ENCODE data around the gene EXOC2.

DNA sequence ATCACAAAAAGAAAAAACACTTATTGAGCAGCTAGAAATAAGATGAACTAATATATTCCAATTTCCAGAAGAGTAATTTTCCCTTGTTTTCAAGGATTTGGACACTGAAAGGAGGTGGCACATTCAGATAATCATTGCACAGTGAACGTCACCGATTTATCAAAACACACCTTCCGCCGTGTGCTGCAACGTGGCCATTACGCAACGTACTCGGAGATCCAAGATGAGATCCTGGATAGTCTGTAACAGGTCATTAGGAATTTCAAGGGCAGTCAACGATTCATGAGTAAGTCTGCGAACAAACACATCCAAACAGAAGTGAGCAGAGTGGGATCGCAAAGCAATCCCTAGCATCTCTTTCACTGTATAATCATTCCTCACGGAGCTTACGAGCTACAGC, 129.1 kb downstream of the EXOC2 start:
- TF ChIP-seq, protein P1, sequence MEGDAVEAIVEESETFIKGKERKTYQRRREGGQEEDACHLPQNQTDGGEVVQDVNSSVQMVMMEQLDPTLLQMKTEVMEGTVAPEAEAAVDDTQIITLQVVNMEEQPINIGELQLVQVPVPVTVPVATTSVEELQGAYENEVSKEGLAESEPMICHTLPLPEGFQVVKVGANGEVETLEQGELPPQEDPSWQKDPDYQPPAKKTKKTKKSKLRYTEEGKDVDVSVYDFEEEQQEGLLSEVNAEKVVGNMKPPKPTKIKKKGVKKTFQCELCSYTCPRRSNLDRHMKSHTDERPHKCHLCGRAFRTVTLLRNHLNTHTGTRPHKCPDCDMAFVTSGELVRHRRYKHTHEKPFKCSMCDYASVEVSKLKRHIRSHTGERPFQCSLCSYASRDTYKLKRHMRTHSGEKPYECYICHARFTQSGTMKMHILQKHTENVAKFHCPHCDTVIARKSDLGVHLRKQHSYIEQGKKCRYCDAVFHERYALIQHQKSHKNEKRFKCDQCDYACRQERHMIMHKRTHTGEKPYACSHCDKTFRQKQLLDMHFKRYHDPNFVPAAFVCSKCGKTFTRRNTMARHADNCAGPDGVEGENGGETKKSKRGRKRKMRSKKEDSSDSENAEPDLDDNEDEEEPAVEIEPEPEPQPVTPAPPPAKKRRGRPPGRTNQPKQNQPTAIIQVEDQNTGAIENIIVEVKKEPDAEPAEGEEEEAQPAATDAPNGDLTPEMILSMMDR (IDR thresholded peaks at IDR 0.05; ENCODE audit: low read depth, low read length, poor library complexity, severe bottlenecking), result no peak
- TF ChIP-seq EZH2phosphoT487 (IDR thresholded peaks at IDR 0.05; ENCODE audit: borderline replicate concordance, low read length), result no peak

Data from DOHH2 (cell line).